T-helper 1 cell (primary cell): ENCODE measurements around the gene DNAH10.

Experiments
- DNase-seq, 5 donors: peaks; one replicate each; pipeline ENCODE4 v3.0.0-alpha.2; 2012 to 2020

DNAH10 gene

GRCh38 chr12:123950476-123951349 lies 188.6 kb downstream of the DNAH10 start:
- no peak for DNase-seq

DNA sequence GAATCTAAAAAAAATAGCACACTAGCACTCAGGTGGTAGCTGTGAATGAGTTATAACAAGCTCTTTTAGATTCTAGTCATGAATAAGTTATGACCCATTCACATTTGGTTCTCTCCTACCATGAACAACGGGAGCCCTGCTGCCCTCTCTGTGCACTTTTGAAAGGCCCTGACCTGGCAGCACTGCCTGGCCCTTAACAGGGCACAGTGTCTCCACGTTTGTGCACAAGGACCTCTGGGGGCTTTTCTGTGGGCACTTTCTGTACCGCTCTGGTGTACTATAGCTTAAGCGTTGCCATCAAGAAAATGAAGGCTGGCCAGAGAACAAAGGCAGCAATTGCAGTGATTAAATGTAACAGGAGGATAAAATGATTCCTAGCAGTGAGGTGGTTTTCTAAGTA lies 189.4 kb downstream of the DNAH10 start:
- DNase-seq: no peak

GRCh38 chr12:123952037-123952436 lies 189.9 kb downstream of the DNAH10 start:
- DNase-seq: no peak

GRCh38 chr12:123954647-123955350 lies 192.7 kb downstream of the DNAH10 start:
- no peak for DNase-seq

DNA sequence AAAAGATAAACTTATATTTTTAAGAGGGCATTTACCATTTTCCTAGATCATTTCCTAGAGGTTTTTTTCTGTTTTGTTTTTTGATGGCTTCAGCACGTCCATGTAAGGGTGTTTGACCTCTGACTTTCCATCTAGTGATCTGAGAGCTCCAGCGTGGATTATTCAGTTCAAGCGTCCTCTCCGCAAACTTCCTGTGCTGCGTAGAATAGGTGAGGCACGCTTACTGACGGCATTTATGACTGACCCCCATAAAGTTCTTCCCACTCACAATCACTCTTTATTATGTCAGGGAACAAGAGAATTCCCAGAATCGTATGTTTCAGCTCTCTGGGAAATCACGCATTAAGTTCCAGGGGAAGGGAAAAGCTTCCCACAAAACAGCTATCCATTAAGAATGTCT lies 194.1 kb downstream of the DNAH10 start:
- no peak for DNase-seq

DNA sequence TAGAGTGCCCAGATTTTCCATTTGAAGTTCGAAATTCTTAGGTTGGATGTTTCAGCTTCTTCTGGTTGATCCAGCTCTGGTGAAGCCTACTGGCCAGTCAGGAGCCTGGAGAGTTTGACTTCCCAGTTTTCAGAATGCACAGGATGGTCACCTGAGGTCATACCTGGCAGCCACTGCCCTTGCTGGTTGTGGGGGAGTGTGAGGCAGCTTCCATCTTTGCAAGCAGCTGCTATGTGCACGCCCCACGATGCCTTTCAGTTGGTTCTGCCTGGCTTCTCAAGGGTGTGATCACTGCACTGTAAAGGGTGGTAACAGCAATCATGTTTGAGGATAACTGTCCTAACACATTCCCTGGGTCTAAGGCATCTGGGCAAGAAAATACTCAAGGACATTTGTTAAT lies 195.1 kb downstream of the DNAH10 start:
- DNase-seq: no peak

- DNase-seq: no peak
These were observed 196.4 kb downstream of the DNAH10 start for GRCh38 chr12:123958462-123958861.

GRCh38 chr12:123958876-123959275 lies 196.8 kb downstream of the DNAH10 start:
- no peak for DNase-seq

DNA sequence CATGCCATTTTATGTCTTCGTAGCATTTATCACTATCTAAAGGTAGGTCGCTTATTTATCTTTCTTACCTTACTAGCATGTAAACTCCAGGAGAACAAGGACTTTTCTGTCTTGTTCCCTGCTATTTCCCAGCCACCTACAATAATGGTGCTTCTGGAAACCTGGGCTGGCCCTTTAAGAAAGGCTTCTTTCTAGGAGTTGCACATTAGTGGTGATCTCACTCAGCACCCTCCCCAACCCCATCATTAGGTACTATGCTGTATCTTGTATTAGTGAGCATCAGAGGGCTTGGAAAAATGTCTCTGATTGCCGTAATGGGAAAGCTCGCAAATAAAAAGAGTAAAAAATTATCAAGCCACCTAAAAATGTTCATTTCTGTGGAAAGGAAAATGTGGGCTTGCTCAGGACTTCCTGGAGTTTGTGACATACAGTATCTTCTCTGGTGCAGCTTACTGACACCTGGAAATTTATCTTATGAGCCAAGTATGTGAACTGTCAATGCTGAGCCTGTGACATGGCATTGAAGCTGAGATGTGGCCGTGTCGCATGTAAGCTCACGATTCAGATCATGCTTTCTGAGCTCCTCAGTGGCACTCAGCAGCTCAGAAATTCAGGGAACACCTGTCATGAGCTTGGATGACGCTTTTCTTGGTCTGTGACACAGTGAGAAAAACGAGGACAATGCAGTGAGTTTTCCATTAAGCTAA lies 198.1 kb downstream of the DNAH10 start:
- no peak for DNase-seq

DNA sequence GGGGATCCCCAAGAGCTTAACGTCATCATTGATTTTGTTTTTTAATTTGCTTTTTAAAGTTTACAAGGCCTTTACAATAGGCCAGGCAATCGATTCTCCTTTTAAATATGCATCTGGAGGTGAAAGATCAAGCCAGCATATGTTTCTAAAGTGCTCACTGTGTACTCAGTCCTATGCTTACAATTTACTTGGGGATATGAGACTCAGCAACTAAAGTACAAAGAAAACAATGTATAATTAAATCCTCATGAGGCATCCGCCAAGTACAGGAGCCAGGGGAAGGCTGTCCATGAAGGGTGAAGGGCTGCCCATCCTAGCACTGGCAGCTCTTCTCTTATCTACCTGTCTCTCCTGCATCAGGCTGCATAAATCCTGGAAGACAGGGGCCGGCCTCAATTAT lies 198.8 kb downstream of the DNAH10 start:
- no peak for DNase-seq

GRCh38 chr12:123961585-123962345 lies 199.7 kb downstream of the DNAH10 start:
- DNase-seq: no peak

GRCh38 chr12:123962513-123962912 lies 200.4 kb downstream of the DNAH10 start:
- DNase-seq: no peak

DNA sequence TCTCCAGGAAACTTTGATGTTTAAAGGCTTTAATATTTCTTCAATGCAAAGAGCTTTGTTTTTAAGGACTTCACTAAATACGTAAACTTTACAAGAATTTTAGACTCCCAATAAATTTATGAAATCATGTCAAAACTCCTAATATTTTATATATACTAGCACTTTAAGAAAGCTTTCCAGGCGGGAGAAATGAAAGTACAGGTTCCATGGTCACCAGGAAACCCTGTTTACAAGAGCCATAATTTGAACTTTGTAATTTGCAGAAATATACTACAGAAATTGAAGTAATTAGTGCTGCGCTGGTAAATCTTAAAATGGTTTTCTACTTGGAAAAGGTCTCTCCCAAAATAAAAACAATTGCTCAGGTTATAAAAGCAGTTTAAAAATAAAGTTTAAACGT lies 201.7 kb downstream of the DNAH10 start:
- no peak for DNase-seq

DNA sequence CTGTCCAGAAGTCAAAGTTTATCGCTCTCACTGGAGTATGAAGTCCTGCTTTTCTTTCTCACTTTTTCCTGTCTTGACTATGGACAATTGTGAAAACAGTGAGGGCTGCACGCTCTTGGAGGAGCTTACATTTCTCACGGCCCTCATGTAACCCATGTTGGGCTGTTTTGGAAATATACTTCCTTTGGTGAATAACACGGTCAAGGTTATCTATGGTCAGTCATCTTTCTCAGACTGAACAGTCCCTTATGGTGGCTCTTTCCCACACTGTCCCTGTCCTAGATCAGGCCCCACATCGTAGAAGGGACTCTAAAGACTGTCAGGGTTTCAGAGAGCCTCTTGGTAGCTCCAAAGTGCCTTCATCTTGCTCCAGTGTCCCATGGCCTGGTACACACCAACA lies 203.3 kb downstream of the DNAH10 start:
- DNase-seq: no peak

- DNase-seq: no peak
These were observed 204.5 kb downstream of the DNAH10 start for GRCh38 chr12:123966596-123966995.

DNA sequence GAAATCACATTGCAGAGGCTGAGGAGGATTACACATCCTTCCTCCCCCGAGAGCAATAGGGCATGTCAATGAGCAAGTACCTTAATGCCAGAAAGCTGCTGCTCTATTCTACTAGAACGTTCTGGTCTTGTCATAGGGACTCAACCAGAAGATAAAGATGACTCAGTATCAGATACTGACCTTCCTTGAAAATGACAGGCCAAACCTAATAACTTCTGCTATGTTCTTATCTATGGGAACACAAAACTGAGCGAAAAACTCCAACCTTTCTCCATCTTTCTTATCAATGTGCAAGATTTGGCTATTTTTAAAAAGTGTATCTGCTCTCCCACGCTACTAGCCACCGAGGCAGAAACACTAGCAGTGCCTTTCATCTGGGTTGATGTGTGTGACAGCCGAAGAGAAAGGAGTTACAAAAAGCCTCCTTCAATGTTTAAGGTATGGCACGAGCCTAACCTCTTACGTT lies 205.1 kb downstream of the DNAH10 start:
- no peak for DNase-seq

GRCh38 chr12:123971449-123971769 lies 209.3 kb downstream of the DNAH10 start:
- no peak for DNase-seq

DNA sequence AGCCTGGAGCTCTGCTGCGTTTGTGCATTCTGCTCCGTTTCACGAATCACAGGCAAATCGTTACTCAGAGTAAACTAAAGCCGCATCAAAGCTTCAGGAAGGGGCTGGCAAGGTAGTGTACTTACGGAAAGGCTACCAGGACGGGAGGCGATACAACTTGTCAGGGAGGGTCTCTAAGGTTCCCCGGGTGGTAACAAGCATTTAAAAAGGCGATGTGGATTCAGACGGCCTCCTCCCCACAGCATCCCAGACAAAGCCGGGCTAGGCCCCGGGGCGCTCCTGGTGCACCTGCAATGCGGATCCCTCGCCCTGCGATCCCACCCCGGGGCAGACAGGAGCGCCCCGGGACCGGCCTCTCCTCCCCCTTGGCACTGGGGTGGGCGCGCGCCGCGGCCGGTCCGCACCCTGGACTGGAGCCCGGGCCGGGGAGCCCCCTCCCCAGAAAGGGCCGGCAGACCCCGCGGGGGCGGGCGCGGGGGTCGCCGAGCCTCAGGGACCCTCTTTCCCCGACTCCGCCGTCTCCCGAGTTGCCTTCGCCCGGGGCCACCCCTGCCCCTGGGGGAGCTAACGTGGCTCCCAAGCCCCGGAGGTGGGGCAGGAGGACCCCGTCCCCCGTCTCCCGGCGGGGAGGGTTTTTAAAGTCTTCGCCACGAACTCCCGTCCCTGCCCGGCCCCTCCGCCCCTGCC lies 209.8 kb downstream of the DNAH10 start:
- DNase-seq: peak; percentile 12 to 37 (median 26)

- DNase-seq: peak; percentile 89 to 96 (median 92)
These were observed 210.6 kb downstream of the DNAH10 start, which contains the start of the genes CCDC92 and ZNF664 for GRCh38 chr12:123972457-123973401. Gene CCDC92 (minus strand): TSS chr12:123972831. CDS start chr12:123944305, 28,526 bp downstream. Gene ZNF664 (plus strand): TSS chr12:123973215. CDS start chr12:124012145, 38,930 bp downstream.

DNA sequence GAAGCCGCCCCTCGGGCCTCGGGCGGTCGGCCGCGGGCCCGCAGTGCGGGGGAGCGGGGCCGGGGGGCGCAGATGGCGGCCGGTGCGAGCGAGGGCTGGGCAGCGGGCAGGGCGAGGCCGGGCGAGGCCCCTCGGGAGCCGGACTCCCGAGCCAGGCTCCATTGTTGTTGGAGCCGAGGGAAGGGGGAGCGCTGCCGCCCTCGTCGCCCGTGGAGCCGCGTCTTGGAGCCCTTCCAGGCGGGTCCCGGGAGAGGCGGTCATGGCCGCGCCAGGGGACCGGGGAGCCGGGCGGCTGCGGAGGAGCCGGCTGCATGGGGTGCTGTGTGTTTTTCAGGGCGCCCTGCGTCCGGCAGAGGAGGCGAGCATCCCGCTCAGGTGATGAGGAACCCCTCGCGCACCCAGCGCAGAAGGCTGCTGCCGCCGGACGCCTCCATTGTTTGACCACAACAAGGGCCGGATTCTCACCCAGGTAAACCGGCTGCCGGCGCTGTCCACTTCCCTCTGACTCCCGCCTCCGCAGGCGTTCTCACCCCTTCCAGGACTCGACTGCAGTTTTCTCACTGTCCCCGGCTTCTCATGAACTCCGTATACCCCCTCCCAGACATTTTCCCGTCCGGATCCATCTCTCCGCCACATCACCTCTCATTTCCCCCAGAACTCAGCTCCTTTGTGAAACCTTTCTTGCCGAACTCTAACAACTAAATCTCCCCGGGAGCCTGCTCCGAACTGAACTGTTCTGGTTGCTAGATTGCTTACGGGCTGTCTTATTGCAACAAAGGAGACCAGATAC lies 211.6 kb downstream of the DNAH10 start:
- DNase-seq: peak; percentile 7 to 22 (median 13)
